Measurements from ENCODE around the gene USP12. TPM values are rescaled to one million over a fixed set of nuclear protein-coding genes. Genes with fewer than 3 reads are reported as not detected.

USP12 gene
- total RNA-seq, 4 donors from 2014 or later, result 19.2 to 33.7 (median 25.9) TPM

Other genes starting within 250 kb of the USP12 start
- 1,000 to 10,000 TPM in 1 of 4 donors, 100 to 1,000 TPM in 3; 553 to 1,479 (median 807) TPM for gene RPL21, start 79.7 kb upstream of the USP12 start, total RNA-seq
- gene RASL11A, start 99.0 kb upstream of the USP12 start, total RNA-seq, result 10 to 100 TPM; 10.7 to 29.7 (median 12.9) TPM

Data from thyroid gland (tissue), 4 donors.